Measurements from ENCODE around the gene ANXA2R.

- TF ChIP-seq CTCF (IDR thresholded peaks at IDR 0.05; ENCODE audit: poor library complexity, severe bottlenecking) = no peak
- TF ChIP-seq REST (IDR thresholded peaks at IDR 0.05; ENCODE audit: borderline replicate concordance) = no peak
- TF ChIP-seq EP300 (conservative IDR thresholded peaks at IDR 0.05; ENCODE audit: poor library complexity, severe bottlenecking) = no peak
Measured at GRCh38 chr5:43041669-43042175, 1.6 kb upstream of the ANXA2R start.

Measured in neural cell (in vitro differentiated cells).